IMR-90 (cell line): ENCODE data around the gene CLPTM1L. TPM values are rescaled to one million over a fixed set of nuclear protein-coding genes. Genes with fewer than 3 reads are reported as not detected.

Source experiments
- ATAC-seq: fragments of 200-7000 bp; cut with Tn5 transposase; 2 replicates; pipeline ENCODE4 v1.9.1; 2020; ENCODE audit warnings: low read depth, mild to moderate bottlenecking, moderate library complexity
- BruUV-seq: library from RNA; stranded (reverse); fragments of 400-500 nt; replicated peaks from 2 replicates; lab custom pipeline; 2021; lab: Mats Ljungman, UMichigan
- CTCF ChIA-PET: fragments of 300-600 bp; formaldehyde crosslinking; extraction: SDS; loops from one replicate; lab custom pipeline; 2021; ENCODE audit warnings: antibody characterized with exemption; lab: Yijun Ruan, JAX
- POLR2A ChIA-PET: fragments of 300-600 bp; sonication (Branson Sonifier 250); formaldehyde crosslinking; loops from one replicate; lab custom pipeline; 2022; ENCODE audit warnings: antibody characterized with exemption; ENCODE audit not compliant: unreplicated experiment; lab: Charles Lee
- DNase-seq: peaks from one replicate; pipeline ENCODE4 v3.0.0; 2013
- H2AFZ ChIP-seq: replicated peaks from 2 replicates; pipeline ENCODE3; 2013; ENCODE audit warnings: low read length, mild to moderate bottlenecking; ENCODE audit not compliant: poor library complexity
- H2AK5ac ChIP-seq: 2 replicates; pipeline ENCODE4 v1.6.1; 2013; ENCODE audit warnings: low read depth, low read length, inconsistent platforms
- H2AK9ac ChIP-seq: replicated peaks from 2 replicates; pipeline ENCODE3; 2013; ENCODE audit warnings: mild to moderate bottlenecking, low read depth, low read length, moderate library complexity; ENCODE audit not compliant: poor library complexity
- H2BK120ac ChIP-seq: 2 replicates; pipeline ENCODE4 v1.6.1; 2013; ENCODE audit warnings: low read depth, low read length, inconsistent platforms
- H2BK15ac ChIP-seq: 3 replicates; pipeline ENCODE4 v1.6.1; 2013; ENCODE audit warnings: low read depth, low read length, inconsistent platforms
- H2BK20ac ChIP-seq: 2 replicates; pipeline ENCODE4 v1.6.1; 2013; ENCODE audit warnings: low read depth, mild to moderate bottlenecking, inconsistent platforms, low read length, moderate library complexity
- H2BK5ac ChIP-seq: 2 replicates; pipeline ENCODE4 v1.6.1; 2013; ENCODE audit warnings: mild to moderate bottlenecking, low read depth, low read length, inconsistent platforms; ENCODE audit not compliant: poor library complexity, severe bottlenecking
- H3K14ac ChIP-seq: replicated peaks from 2 replicates; pipeline ENCODE4 v1.6.1; 2013; ENCODE audit warnings: low read depth, low read length, inconsistent platforms
- H3K18ac ChIP-seq: 2 replicates; pipeline ENCODE4 v1.6.1; 2013; ENCODE audit warnings: low read depth, low read length, control low read depth
- H3K23ac ChIP-seq: 2 replicates; pipeline ENCODE4 v1.6.1; 2013; ENCODE audit warnings: low read depth, low read length, inconsistent platforms
- H3K27ac ChIP-seq: 2 replicates; pipeline ENCODE4 v1.5.1; 2013; ENCODE audit warnings: mild to moderate bottlenecking, control low read depth, low read length; ENCODE audit not compliant: insufficient read depth
- H3K27me3 ChIP-seq: 2 replicates; pipeline ENCODE4 v1.6.1; 2013; ENCODE audit warnings: low read length; ENCODE audit not compliant: control insufficient read depth, insufficient read depth
- H3K36me3 ChIP-seq: 2 replicates; pipeline ENCODE4 v1.6.1; 2013; ENCODE audit warnings: low read length, mixed read lengths; ENCODE audit not compliant: control insufficient read depth, insufficient read depth
- H3K4ac ChIP-seq: 2 replicates; pipeline ENCODE4 v1.6.1; 2013; ENCODE audit warnings: low read depth, low read length, inconsistent platforms
- H3K4me1 ChIP-seq: 2 replicates; pipeline ENCODE4 v1.6.1; 2013; ENCODE audit warnings: low read length, mixed read lengths; ENCODE audit not compliant: control insufficient read depth, insufficient read depth
- H3K4me2 ChIP-seq: 2 replicates; pipeline ENCODE4 v1.6.1; 2013; ENCODE audit warnings: low read depth, mild to moderate bottlenecking, control low read depth, low read length, moderate library complexity
- H3K4me3 ChIP-seq: 2 replicates; pipeline ENCODE4 v1.5.1; 2013; ENCODE audit warnings: low read depth, mild to moderate bottlenecking, control low read depth, low read length, moderate library complexity; ENCODE audit not compliant: insufficient read depth
- H3K56ac ChIP-seq: 2 replicates; pipeline ENCODE4 v1.6.1; 2013; ENCODE audit warnings: low read length, inconsistent platforms; ENCODE audit not compliant: insufficient read depth; ENCODE audit errors: extremely low read depth
- H3K79me1 ChIP-seq, 2 experiments: 2 replicates each; pipeline ENCODE4 v1.6.1; 2013; ENCODE audit warnings: low read length in 2 of 2, inconsistent platforms in 1 of 2, low read depth in 1 of 2
- H3K9ac ChIP-seq: 2 replicates; pipeline ENCODE4 v1.6.1; 2013; ENCODE audit warnings: low read depth, low read length, control low read depth
- H3K9me1 ChIP-seq: 2 replicates; pipeline ENCODE4 v1.6.1; 2013; ENCODE audit warnings: low read length, inconsistent platforms; ENCODE audit not compliant: insufficient read depth
- H3K9me3 ChIP-seq: 2 replicates; pipeline ENCODE4 v1.6.1; 2013; ENCODE audit warnings: low read length; ENCODE audit not compliant: control insufficient read depth, insufficient read depth
- H4K20me1 ChIP-seq: 2 replicates; pipeline ENCODE4 v1.6.1; 2013; ENCODE audit warnings: low read length, inconsistent platforms; ENCODE audit not compliant: insufficient read depth
- H4K5ac ChIP-seq: 2 replicates; pipeline ENCODE4 v1.6.1; 2013; ENCODE audit warnings: mild to moderate bottlenecking, low read depth, low read length, control low read depth
- H4K8ac ChIP-seq, 2 experiments: 2 replicates each; pipeline ENCODE4 v1.6.1; 2013; ENCODE audit warnings: low read depth in 2 of 2, low read length in 2 of 2, control low read depth in 1 of 2, inconsistent platforms in 1 of 2
- H4K91ac ChIP-seq: 2 replicates; pipeline ENCODE4 v1.6.1; 2013; ENCODE audit warnings: low read depth, low read length, inconsistent platforms; ENCODE audit not compliant: insufficient read depth
- BHLHE40 ChIP-seq: fragments of 150-350 bp; IDR thresholded peaks from 2 replicates; pipeline ENCODE4 v1.6.1; 2016; ENCODE audit warnings: mild to moderate bottlenecking, low read depth, low read length
- CTCF ChIP-seq: conservative IDR thresholded peaks from 2 replicates; pipeline ENCODE4 v1.5.1; 2012; ENCODE audit warnings: mild to moderate bottlenecking, low read depth, low read length, improper control_type of control experiment
- FOS ChIP-seq: fragments of 150-350 bp; IDR thresholded peaks from 2 replicates; pipeline ENCODE4 v1.6.1; 2016; ENCODE audit warnings: low read depth, low read length
- POLR2A ChIP-seq: IDR thresholded peaks from 2 replicates; pipeline ENCODE4 v1.6.1; 2012; ENCODE audit warnings: mild to moderate bottlenecking, low read depth, low read length
- RAD21 ChIP-seq: IDR thresholded peaks from 2 replicates; pipeline ENCODE4 v1.6.1; 2012; ENCODE audit warnings: low read length, improper control_type of control experiment
- SMC3 ChIP-seq: fragments of 150-350 bp; IDR thresholded peaks from 2 replicates; pipeline ENCODE4 v1.6.1; 2016; ENCODE audit warnings: low read depth, mild to moderate bottlenecking, antibody characterized with exemption, low read length, moderate library complexity
- WGBS, 2 experiments: methylation state at CpG; one replicate each; pipeline versions ENCODE4 v1.1.5 to v1.1.7; 2013; ENCODE audit warnings: missing lambda C conversion rate in 2 of 2; ENCODE audit not compliant: insufficient read length in 1 of 2; ENCODE audit errors: extremely low coverage in 2 of 2; 5-methylcytosine and 5-hydroxymethylcytosine counted together
- dilution Hi-C: fragments of 300-500 bp; cut with HindIII; formaldehyde crosslinking; loops from one replicate; pipeline ENCODE4 v1.14.3; 2018; ENCODE audit warnings: low sequenced_read_pairs; ENCODE audit not compliant: unreplicated experiment
- in situ Hi-C: fragments of 300-500 bp; cut with MboI; formaldehyde crosslinking; loops from 3 replicates; pipeline ENCODE4 v1.14.3; 2019; ENCODE audit warnings: low sequenced_read_pairs, inconsistent platforms, mixed read lengths
- intact Hi-C: fragments of 100-400 bp; cut with micrococcal nuclease; formaldehyde crosslinking; loops from 2 replicates; pipeline ENCODE4 v1.10.0; 2022
- polyA plus RNA-seq, 3 experiments: library from polyadenylated mRNA; depleted of rRNA; stranded (reverse); fragments of >200 nt; gene quantifications; 2 replicates each; pipeline ENCODE4 v1.2.3, GENCODE V29; 2012; ENCODE audit warnings: low replicate concordance in 1 of 3
- total RNA-seq: library from RNA; depleted of rRNA; stranded (reverse); fragments of >200 nt; gene quantifications from 2 replicates; pipeline ENCODE4 v1.2.3, GENCODE V29; 2012

CLPTM1L gene
- total and polyA plus RNA-seq, 2 of the 4 experiments (the other 2 are of a cell fraction): 114 to 137 TPM

- Histone ChIP-seq H2AK9ac (peak overlapping the region; percentile 38), H2BK15ac (no peak overlapping the region), H2BK120ac (no peak overlapping the region), H3K56ac (no peak overlapping the region), H3K27me3 (peaks cover 45% of the 10 kb centered on the region), H2BK20ac (no peak overlapping the region), H3K18ac (no peak overlapping the region), H3K4ac (no peak overlapping the region), H3K36me3 (no peaks in the 10 kb centered on the region), H3K14ac (no peak overlapping the region), H3K27ac (no peak overlapping the region), H4K5ac (no peak overlapping the region), H3K4me3 (no peak overlapping the region), H4K20me1 (no peaks in the 10 kb centered on the region), H3K9me3 (no peaks in the 10 kb centered on the region), H3K79me1 (no peaks in the 10 kb centered on the region), H3K9ac (no peak overlapping the region), H3K4me2 (no peak overlapping the region), H4K8ac (no peak overlapping the region), H3K4me1 (peaks cover 3% of the 10 kb centered on the region; the same call in 1 of the 2 replicates), H2BK5ac (no peak overlapping the region), H3K9me1 (peaks cover 3% of the 10 kb centered on the region; the same call in 1 of the 2 replicates), H4K91ac (no peak overlapping the region), H3K23ac (no peak overlapping the region), H2AK5ac (no peak overlapping the region), H2AFZ (no peak overlapping the region)
- no TSS peak for BruUV-seq
- TF ChIP-seq POLR2A (no peak), SMC3 (no peak), BHLHE40 (no peak), CTCF (no peak), FOS (no peak), RAD21 (no peak)
- POLR2A ChIA-PET: no interaction called here
- dilution Hi-C loops (no loop called here), intact Hi-C loops (no loop called here), in situ Hi-C loops (no loop called here)
- no peak for ATAC-seq
- DNase-seq: no peak
- 91% methylated on average over 3 of the region's 11 CpGs; no CpG with 5 or more reads in 1 of the 2 experiments for WGBS, 2 experiments
- CTCF ChIA-PET: no interaction called here
Measured at GRCh38 chr5:1387059-1387755, 42.3 kb upstream of the CLPTM1L start.
